SU-DHL-6 (cell line): ENCODE data around the gene NR1D2.

Source experiments
- H2AFZ ChIP-seq: fragments of 200-600 bp; sonication (generic); 2 replicates; pipeline ENCODE4 v1.6.1; 2014; ENCODE audit warnings: low read depth, mild to moderate bottlenecking, moderate library complexity, mixed read lengths, antibody characterized with exemption, low read length; ENCODE audit not compliant: severe bottlenecking
- H3F3A ChIP-seq: fragments of 200-600 bp; shearing (Covaris generic); 2 replicates; pipeline ENCODE4 v1.6.0; 2016; ENCODE audit warnings: antibody characterized with exemption, mild to moderate bottlenecking; ENCODE audit not compliant: insufficient read depth
- H3K27ac ChIP-seq: fragments of 200-600 bp; sonication (generic); 2 replicates; pipeline ENCODE4 v1.5.1; 2016; ENCODE audit warnings: low read depth, mild to moderate bottlenecking, low read length, moderate library complexity, mixed read lengths
- H3K27me3 ChIP-seq: fragments of 200-600 bp; sonication (generic), shearing (Covaris generic); 2 replicates; pipeline ENCODE4 v1.6.0; 2014; ENCODE audit warnings: mild to moderate bottlenecking, low read length
- H3K36me3 ChIP-seq: fragments of 200-600 bp; sonication (generic); 2 replicates; pipeline ENCODE4 v1.6.1; 2014; ENCODE audit warnings: mild to moderate bottlenecking, low read length, mixed read lengths
- H3K4me2 ChIP-seq: fragments of 300-600, 200-600 bp; shearing (Covaris generic), sonication (generic); 2 replicates; pipeline ENCODE4 v1.6.0; 2014; ENCODE audit warnings: low read length, low read depth, mild to moderate bottlenecking; ENCODE audit not compliant: poor library complexity, severe bottlenecking
- H3K4me3 ChIP-seq: fragments of 200-600 bp; sonication (generic); 2 replicates; pipeline ENCODE4 v1.5.1; 2014; ENCODE audit warnings: antibody characterized with exemption, low read length, mild to moderate bottlenecking, mixed read lengths; ENCODE audit not compliant: insufficient read depth, poor library complexity, severe bottlenecking
- H3K79me2 ChIP-seq: fragments of 200-600 bp; sonication (generic); 2 replicates; pipeline ENCODE4 v1.6.1; 2014; ENCODE audit warnings: mild to moderate bottlenecking, low read length, moderate library complexity; ENCODE audit not compliant: insufficient read depth
- H3K9ac ChIP-seq: fragments of 200-600 bp; sonication (generic); 2 replicates; pipeline ENCODE4 v1.7.0; 2014; ENCODE audit warnings: mild to moderate bottlenecking, low read length
- H3K9me2 ChIP-seq: fragments of 200-600 bp; sonication (generic); replicated peaks from 2 replicates; pipeline ENCODE4 v1.6.1; 2014; ENCODE audit warnings: low read length; ENCODE audit not compliant: insufficient read depth
- H3K9me3 ChIP-seq: fragments of 200-600 bp; sonication (generic); 2 replicates; pipeline ENCODE4 v1.6.1; 2014; ENCODE audit warnings: low read length, mixed read lengths; ENCODE audit not compliant: insufficient read depth
- H4K20me1 ChIP-seq: fragments of 200-600 bp; sonication (generic); 2 replicates; pipeline ENCODE4 v1.6.1; 2014; ENCODE audit warnings: low read depth, mild to moderate bottlenecking, antibody characterized with exemption, low read length, moderate library complexity, mixed read lengths
- EZH2phosphoT487 ChIP-seq: fragments of 200-600 bp; sonication (generic), shearing (Covaris generic); conservative IDR thresholded peaks from 2 replicates; pipeline ENCODE4 v1.6.1; 2018; ENCODE audit warnings: mild to moderate bottlenecking, antibody characterized with exemption, low read length, moderate library complexity, mixed read lengths
- TF ChIP-seq, protein P1 (sequence below): fragments of 200-600 bp; sonication (generic); IDR thresholded peaks from one replicate; pipeline ENCODE4 v1.5.1; 2017; ENCODE audit warnings: antibody characterized with exemption, mild to moderate bottlenecking, low read length, moderate library complexity; ENCODE audit not compliant: insufficient read depth, poor library complexity, severe bottlenecking

Gene NR1D2

DNA sequence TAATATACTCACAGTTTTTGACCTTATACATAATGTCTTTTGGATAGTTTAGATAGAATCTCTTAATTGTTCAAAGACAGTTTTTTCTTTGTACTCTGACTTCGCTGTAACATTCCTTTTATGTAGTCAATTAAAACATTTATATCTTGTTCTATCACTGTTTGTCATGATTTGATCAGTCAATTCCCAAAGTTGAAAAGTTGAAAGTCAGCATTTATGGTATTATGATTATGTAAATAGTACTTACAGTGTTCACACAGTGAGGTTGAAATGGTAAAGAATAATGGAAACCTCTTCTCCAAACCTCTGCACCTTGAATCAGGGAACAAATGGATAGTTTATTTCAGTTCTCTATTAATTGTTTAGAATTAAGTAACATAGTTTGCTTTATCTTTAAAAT is 26.6 kb downstream of the NR1D2 start:
- H3F3A ChIP-seq = no peaks in the 10 kb centered on the region
- no peak overlapping the region for H3K4me3 ChIP-seq
- H3K9me3 ChIP-seq = no peaks in the 10 kb centered on the region
- no peak overlapping the region for H3K4me2 ChIP-seq
- no peak overlapping the region for H3K27ac ChIP-seq
- H2AFZ ChIP-seq = no peak overlapping the region
- no peak overlapping the region for H3K9ac ChIP-seq
- H3K9me2 ChIP-seq = no peaks in the 10 kb centered on the region
- no peaks in the 10 kb centered on the region for H3K36me3 ChIP-seq
- no peaks in the 10 kb centered on the region for H3K79me2 ChIP-seq
- no peaks in the 10 kb centered on the region for H4K20me1 ChIP-seq
- TF ChIP-seq, protein P1, sequence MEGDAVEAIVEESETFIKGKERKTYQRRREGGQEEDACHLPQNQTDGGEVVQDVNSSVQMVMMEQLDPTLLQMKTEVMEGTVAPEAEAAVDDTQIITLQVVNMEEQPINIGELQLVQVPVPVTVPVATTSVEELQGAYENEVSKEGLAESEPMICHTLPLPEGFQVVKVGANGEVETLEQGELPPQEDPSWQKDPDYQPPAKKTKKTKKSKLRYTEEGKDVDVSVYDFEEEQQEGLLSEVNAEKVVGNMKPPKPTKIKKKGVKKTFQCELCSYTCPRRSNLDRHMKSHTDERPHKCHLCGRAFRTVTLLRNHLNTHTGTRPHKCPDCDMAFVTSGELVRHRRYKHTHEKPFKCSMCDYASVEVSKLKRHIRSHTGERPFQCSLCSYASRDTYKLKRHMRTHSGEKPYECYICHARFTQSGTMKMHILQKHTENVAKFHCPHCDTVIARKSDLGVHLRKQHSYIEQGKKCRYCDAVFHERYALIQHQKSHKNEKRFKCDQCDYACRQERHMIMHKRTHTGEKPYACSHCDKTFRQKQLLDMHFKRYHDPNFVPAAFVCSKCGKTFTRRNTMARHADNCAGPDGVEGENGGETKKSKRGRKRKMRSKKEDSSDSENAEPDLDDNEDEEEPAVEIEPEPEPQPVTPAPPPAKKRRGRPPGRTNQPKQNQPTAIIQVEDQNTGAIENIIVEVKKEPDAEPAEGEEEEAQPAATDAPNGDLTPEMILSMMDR = no peak
- no peak for TF ChIP-seq EZH2phosphoT487
- H3K27me3 ChIP-seq = no peaks in the 10 kb centered on the region

DNA sequence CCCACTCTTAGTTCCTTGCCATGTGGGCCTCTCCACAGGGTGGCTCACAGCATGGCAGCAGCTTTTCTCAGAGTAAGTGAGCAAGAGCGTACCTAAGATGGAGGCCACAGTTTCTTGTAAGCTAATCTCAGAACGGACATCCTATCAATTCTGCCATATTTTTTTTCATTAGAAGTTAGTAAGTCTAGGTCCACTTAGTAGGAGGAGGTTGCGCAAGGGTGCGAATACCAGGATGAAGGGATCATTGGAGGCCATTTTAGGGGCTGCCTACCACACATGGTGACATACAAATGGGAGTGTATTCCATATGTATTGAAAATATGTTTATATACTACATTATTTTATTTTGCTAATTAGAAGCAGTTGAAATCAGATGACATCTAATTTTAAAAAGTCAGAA is 31.5 kb downstream of the NR1D2 start:
- no peaks in the 10 kb centered on the region for H3K36me3 ChIP-seq
- TF ChIP-seq EZH2phosphoT487 = no peak
- TF ChIP-seq, protein P1 = no peak

DNA sequence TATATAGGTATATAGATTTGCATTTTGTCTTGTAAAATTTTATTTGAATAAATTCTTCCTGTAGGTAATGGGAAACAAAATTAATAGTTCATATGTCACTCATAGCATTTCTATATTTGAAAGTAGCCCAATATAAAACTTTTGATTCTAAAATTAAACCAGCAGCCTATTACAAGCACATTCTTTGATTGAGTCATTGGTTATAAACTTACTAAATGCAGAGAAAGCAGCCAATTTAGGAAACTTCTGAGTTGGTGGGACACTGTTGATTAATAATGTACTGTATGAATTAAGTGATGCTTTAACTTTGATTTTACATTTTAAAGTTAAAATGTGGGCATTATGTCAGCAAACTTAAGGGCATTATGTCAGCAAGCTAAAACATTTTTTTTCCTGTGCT is 34.5 kb downstream of the NR1D2 start:
- no peaks in the 10 kb centered on the region for H3K9me3 ChIP-seq
- no peak overlapping the region for H3K4me2 ChIP-seq
- H3K79me2 ChIP-seq = no peaks in the 10 kb centered on the region
- H3K9me2 ChIP-seq = no peaks in the 10 kb centered on the region
- no peak overlapping the region for H3K9ac ChIP-seq
- H3K27me3 ChIP-seq = no peaks in the 10 kb centered on the region
- no peaks in the 10 kb centered on the region for H3K36me3 ChIP-seq
- H3K27ac ChIP-seq = no peak overlapping the region
- TF ChIP-seq, protein P1 = no peak
- TF ChIP-seq EZH2phosphoT487 = no peak
- H2AFZ ChIP-seq = no peak overlapping the region
- no peaks in the 10 kb centered on the region for H3F3A ChIP-seq
- no peaks in the 10 kb centered on the region for H4K20me1 ChIP-seq
- H3K4me3 ChIP-seq = no peak overlapping the region

More for the DNA sequence above, 31.5 kb downstream of the NR1D2 start:
- Histone ChIP-seq H2AFZ (no peak overlapping the region), H3K4me3 (no peak overlapping the region), H4K20me1 (no peaks in the 10 kb centered on the region), H3K9me2 (no peaks in the 10 kb centered on the region), H3K4me2 (no peak overlapping the region), H3K27me3 (no peaks in the 10 kb centered on the region), H3K9me3 (no peaks in the 10 kb centered on the region), H3F3A (no peaks in the 10 kb centered on the region), H3K9ac (no peak overlapping the region), H3K79me2 (no peaks in the 10 kb centered on the region), H3K27ac (no peak overlapping the region)
